ENCODE measurements around the gene EXOSC2.
A peak's percentile ranks its signal among the peaks of the same experiment; 100 is the strongest.

- TF ChIP-seq CEBPB (IDR thresholded peaks at IDR 0.05) (no peak), REST (IDR thresholded peaks at IDR 0.05; ENCODE audit: low read depth) (no peak), RAD21 (IDR thresholded peaks at IDR 0.05; ENCODE audit: low read depth) (peak; percentile 94)
Observed at GRCh38 chr9:130682421-130683121, 11.0 kb upstream of the EXOSC2 start.

Data from Ishikawa (cell line).